GM19035 (cell line): ENCODE measurements around the gene VWA5A.

Source experiments
- ATAC-seq: cut with Tn5 transposase; IDR thresholded peaks from one replicate; pipeline ENCODE4 v1.9.1; 2021; ENCODE audit not compliant: unreplicated experiment

The VWA5A gene

GRCh38 chr11:124114942-124115781 lies at the start of gene VWA5A:
Gene VWA5A, plus strand, starts transcription at chr11:124115450. Its CDS starts 2,062 bp downstream, at chr11:124117512.
- ATAC-seq, result peak; percentile 100

GRCh38 chr11:124068601-124069110 lies 46.6 kb upstream of the VWA5A start:
- ATAC-seq, result no peak

GRCh38 chr11:124069429-124070401 lies 45.5 kb upstream of the VWA5A start:
- peak; percentile 75 for ATAC-seq

- peak; percentile 74 for ATAC-seq
Observed at GRCh38 chr11:124070915-124071622, 44.2 kb upstream of the VWA5A start.

- ATAC-seq, result no peak
Observed at GRCh38 chr11:124071623-124071948, 43.7 kb upstream of the VWA5A start.

GRCh38 chr11:124072147-124072546 lies 43.1 kb upstream of the VWA5A start:
- ATAC-seq, result no peak

- ATAC-seq, result no peak
Observed at GRCh38 chr11:124074554-124074953, 40.7 kb upstream of the VWA5A start.

- ATAC-seq, result no peak
Observed at GRCh38 chr11:124075492-124075840, 39.8 kb upstream of the VWA5A start.

- peak; percentile 74 for ATAC-seq
Observed at GRCh38 chr11:124075841-124076651, 39.2 kb upstream of the VWA5A start.

GRCh38 chr11:124077266-124077665 lies 38.0 kb upstream of the VWA5A start:
- ATAC-seq, result no peak

- ATAC-seq, result no peak
Observed at GRCh38 chr11:124078591-124078990, 36.7 kb upstream of the VWA5A start.

- no peak for ATAC-seq
Observed at GRCh38 chr11:124079631-124080326, 35.5 kb upstream of the VWA5A start.

GRCh38 chr11:124080327-124081001 lies 34.8 kb upstream of the VWA5A start:
- no peak for ATAC-seq

GRCh38 chr11:124081483-124081882 lies 33.8 kb upstream of the VWA5A start:
- ATAC-seq, result no peak

- ATAC-seq, result no peak
Observed at GRCh38 chr11:124082371-124082770, 32.9 kb upstream of the VWA5A start.

- no peak for ATAC-seq
Observed at GRCh38 chr11:124085583-124085982, 29.7 kb upstream of the VWA5A start.

- ATAC-seq, result no peak
Observed at GRCh38 chr11:124085997-124086846, 29.0 kb upstream of the VWA5A start.

GRCh38 chr11:124090996-124091395 lies 24.3 kb upstream of the VWA5A start:
- ATAC-seq, result no peak
